ENCODE results near the gene MAPK8IP3.

GRCh38 chr16:1765826-1766225 is 59.8 kb downstream of the MAPK8IP3 start:
- TF ChIP-seq, protein P1, sequence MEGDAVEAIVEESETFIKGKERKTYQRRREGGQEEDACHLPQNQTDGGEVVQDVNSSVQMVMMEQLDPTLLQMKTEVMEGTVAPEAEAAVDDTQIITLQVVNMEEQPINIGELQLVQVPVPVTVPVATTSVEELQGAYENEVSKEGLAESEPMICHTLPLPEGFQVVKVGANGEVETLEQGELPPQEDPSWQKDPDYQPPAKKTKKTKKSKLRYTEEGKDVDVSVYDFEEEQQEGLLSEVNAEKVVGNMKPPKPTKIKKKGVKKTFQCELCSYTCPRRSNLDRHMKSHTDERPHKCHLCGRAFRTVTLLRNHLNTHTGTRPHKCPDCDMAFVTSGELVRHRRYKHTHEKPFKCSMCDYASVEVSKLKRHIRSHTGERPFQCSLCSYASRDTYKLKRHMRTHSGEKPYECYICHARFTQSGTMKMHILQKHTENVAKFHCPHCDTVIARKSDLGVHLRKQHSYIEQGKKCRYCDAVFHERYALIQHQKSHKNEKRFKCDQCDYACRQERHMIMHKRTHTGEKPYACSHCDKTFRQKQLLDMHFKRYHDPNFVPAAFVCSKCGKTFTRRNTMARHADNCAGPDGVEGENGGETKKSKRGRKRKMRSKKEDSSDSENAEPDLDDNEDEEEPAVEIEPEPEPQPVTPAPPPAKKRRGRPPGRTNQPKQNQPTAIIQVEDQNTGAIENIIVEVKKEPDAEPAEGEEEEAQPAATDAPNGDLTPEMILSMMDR (IDR thresholded peaks at IDR 0.05) = no peak
- no peak for TF ChIP-seq EZH2 (IDR thresholded peaks at IDR 0.05; ENCODE audit: borderline replicate concordance, insufficient read depth, low read depth, low read length, poor library complexity, severe bottlenecking)
